ENCODE measurements around the gene SLC25A34. TPM values are rescaled to one million over a fixed set of nuclear protein-coding genes. Genes with fewer than 3 reads are reported as not detected.

SLC25A34 gene
- total RNA-seq, 2 experiments from 2014 or later: 1.9 to 2.8 TPM

GRCh38 chr1:15706751-15707150 is 29.3 kb upstream of the SLC25A34 start:
- CTCF ChIA-PET: no interaction called here
- no peaks in the 10 kb centered on the region for H3K9me3 ChIP-seq (ENCODE audit: control insufficient read depth in 1 of 2, insufficient read depth in 1 of 2, low read length in 2 of 2)
- H3K27me3 ChIP-seq (ENCODE audit: control insufficient read depth in 1 of 2, insufficient read depth in 2 of 2, low read length in 2 of 2): no peaks in the 10 kb centered on the region
- H3K27ac ChIP-seq (ENCODE audit: low read depth in 1 of 2, low read length in 2 of 2): no peak overlapping the region
- intact Hi-C loops (cut with DNase I, micrococcal nuclease): no loop called here
- no peaks in the 10 kb centered on the region for H3K27me3 Mint-ChIP-seq
- POLR2A ChIA-PET: no interaction called here
- H3K9me3 Mint-ChIP-seq: no peaks in the 10 kb centered on the region
- H3K4me1 ChIP-seq (ENCODE audit: insufficient read depth, low read length): peaks cover 3% of the 10 kb centered on the region
- peaks cover 24% of the 10 kb centered on the region for H3K4me1 Mint-ChIP-seq (ENCODE audit: low read depth)
- H3K4me3 ChIP-seq (ENCODE audit: low read length): no peak overlapping the region
- H3K36me3 Mint-ChIP-seq (ENCODE audit: low read depth): peaks cover 22% of the 10 kb centered on the region
- TF ChIP-seq CTCF (IDR thresholded peaks at IDR 0.05): no peak
- no peak for DNase-seq
- H3K27ac Mint-ChIP-seq: no peak overlapping the region
- ATAC-seq (ENCODE audit: poor library complexity): no peak
- H3K36me3 ChIP-seq (ENCODE audit: insufficient read depth, low read length): peaks cover 9% of the 10 kb centered on the region
- H3K4me3 Mint-ChIP-seq: no peak overlapping the region

- Mint-ChIP-seq H3K9me3 (no peaks in the 10 kb centered on the region), H3K36me3 (ENCODE audit: low read depth) (peaks cover 22% of the 10 kb centered on the region), H3K27ac (no peak overlapping the region), H3K27me3 (no peaks in the 10 kb centered on the region), H3K4me3 (no peak overlapping the region), H3K4me1 (ENCODE audit: low read depth) (peaks cover 24% of the 10 kb centered on the region)
- no peak for DNase-seq
- H3K27ac ChIP-seq (ENCODE audit: low read depth in 1 of 2, low read length in 2 of 2): no peak overlapping the region
- peaks cover 9% of the 10 kb centered on the region for H3K36me3 ChIP-seq (ENCODE audit: insufficient read depth, low read length)
- H3K4me3 ChIP-seq (ENCODE audit: low read length): no peak overlapping the region
- TF ChIP-seq CTCF (IDR thresholded peaks at IDR 0.05): no peak
- intact Hi-C loops (cut with DNase I, micrococcal nuclease): no loop called here
- H3K9me3 ChIP-seq (ENCODE audit: control insufficient read depth in 1 of 2, insufficient read depth in 1 of 2, low read length in 2 of 2): no peaks in the 10 kb centered on the region
- no peaks in the 10 kb centered on the region for H3K27me3 ChIP-seq (ENCODE audit: control insufficient read depth in 1 of 2, insufficient read depth in 2 of 2, low read length in 2 of 2)
- no peak for ATAC-seq (ENCODE audit: poor library complexity)
- CTCF ChIA-PET: no interaction called here
- H3K4me1 ChIP-seq (ENCODE audit: insufficient read depth, low read length): peaks cover 3% of the 10 kb centered on the region
- POLR2A ChIA-PET: no interaction called here
These were observed 28.7 kb upstream of the SLC25A34 start for GRCh38 chr1:15707239-15707925.

GRCh38 chr1:15708486-15709137 is 27.4 kb upstream of the SLC25A34 start:
- H3K27me3 ChIP-seq (ENCODE audit: control insufficient read depth in 1 of 2, insufficient read depth in 2 of 2, low read length in 2 of 2): no peaks in the 10 kb centered on the region
- no peaks in the 10 kb centered on the region for H3K9me3 ChIP-seq (ENCODE audit: control insufficient read depth in 1 of 2, insufficient read depth in 1 of 2, low read length in 2 of 2)
- no peak for DNase-seq
- Mint-ChIP-seq H3K4me3 (no peak overlapping the region), H3K9me3 (no peaks in the 10 kb centered on the region), H3K27me3 (no peaks in the 10 kb centered on the region), H3K4me1 (ENCODE audit: low read depth) (peaks cover 19% of the 10 kb centered on the region), H3K36me3 (ENCODE audit: low read depth) (peaks cover 22% of the 10 kb centered on the region), H3K27ac (no peak overlapping the region)
- no peak overlapping the region for H3K4me3 ChIP-seq (ENCODE audit: low read length)
- no peak for ATAC-seq (ENCODE audit: poor library complexity)
- CTCF ChIA-PET: no interaction called here
- TF ChIP-seq CTCF (IDR thresholded peaks at IDR 0.05): no peak
- H3K36me3 ChIP-seq (ENCODE audit: insufficient read depth, low read length): peaks cover 5% of the 10 kb centered on the region
- no peak overlapping the region for H3K27ac ChIP-seq (ENCODE audit: low read depth in 1 of 2, low read length in 2 of 2)
- POLR2A ChIA-PET: interaction anchor here (0.9 kb wide), 1 partner anchor 12 kb away, joined by 3 read pairs; no protein-coding TSS in a partner anchor
- peaks cover 3% of the 10 kb centered on the region for H3K4me1 ChIP-seq (ENCODE audit: insufficient read depth, low read length)
- intact Hi-C loops (cut with DNase I, micrococcal nuclease): no loop called here

All from CD4-positive, alpha-beta T cell (primary cell).